GM21390 (cell line): Measurements from ENCODE around the gene BRS3.
"Not testable (repeated sequence)": the region's sequence is repeated elsewhere in the genome, so short reads cannot be mapped to it uniquely, and the experiment has no call there.

ENCODE experiments used
- ATAC-seq: cut with Tn5 transposase; IDR thresholded peaks from one replicate; pipeline ENCODE4 v1.9.1; 2021; ENCODE audit not compliant: unreplicated experiment

Gene BRS3

DNA sequence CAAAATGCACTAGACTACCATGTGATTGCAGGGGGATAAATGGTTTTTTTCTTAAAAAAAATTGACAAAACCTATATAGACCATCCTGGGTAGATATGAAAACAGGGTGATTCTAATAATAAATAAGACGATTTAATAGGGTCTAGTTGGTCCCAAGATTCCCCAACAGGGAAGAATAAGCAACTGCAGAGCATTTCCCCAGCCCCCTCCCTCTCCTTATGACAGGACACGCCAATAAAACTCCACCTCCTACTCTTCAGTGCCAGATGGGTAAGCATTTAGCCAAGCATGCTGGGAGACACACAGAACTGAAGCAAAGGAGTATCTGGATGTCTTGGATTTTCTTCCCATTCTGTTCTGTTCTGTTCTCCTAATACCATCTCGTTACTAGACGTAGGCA is at the start of gene BRS3:
TSS of gene BRS3 (plus strand) at position 301 of the 400 bp plus-strand sequence. CDS start 168 bp downstream, outside the sequence.
- no peak for ATAC-seq

DNA sequence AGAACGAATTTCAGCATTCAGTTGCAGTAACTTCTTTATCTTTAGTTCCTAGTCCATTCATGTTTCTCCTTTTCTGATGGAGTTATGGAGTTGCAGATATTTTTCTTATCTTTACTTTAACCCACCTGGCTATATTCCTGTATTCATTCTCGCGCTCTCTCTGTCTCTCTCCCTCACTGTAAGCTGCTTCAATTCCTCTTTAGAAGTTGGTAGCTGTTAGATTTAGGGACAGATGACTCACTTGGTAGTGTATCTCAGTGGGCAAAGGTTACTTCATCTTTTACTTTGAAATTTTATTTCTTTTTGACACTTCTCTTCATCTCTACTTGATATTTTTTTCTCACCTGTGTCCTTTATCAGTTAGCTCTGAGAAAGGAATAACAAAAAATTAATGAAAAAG is 49.6 kb upstream of the BRS3 start:
- ATAC-seq, result no peak

DNA sequence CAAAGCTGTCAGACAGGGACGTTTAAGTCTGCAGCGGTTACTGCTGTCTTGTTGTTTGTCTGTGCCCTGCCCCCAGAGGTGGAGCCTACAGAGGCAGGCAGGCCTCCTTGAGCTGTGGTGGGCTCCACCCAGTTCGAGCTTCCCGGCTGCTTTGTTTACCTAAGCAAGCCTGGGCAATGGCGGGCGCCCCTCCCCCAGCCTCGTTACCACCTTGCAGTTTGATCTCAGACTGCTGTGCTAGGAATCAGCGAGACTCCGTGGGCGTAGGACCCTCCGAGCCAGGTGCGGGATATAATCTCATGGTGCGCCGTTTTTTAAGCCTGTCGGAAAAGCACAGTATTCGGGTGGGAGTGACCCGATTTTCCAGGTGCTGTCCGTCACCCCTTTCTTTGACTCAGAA is 42.1 kb upstream of the BRS3 start:
- ATAC-seq, result not testable (repeated sequence)

DNA sequence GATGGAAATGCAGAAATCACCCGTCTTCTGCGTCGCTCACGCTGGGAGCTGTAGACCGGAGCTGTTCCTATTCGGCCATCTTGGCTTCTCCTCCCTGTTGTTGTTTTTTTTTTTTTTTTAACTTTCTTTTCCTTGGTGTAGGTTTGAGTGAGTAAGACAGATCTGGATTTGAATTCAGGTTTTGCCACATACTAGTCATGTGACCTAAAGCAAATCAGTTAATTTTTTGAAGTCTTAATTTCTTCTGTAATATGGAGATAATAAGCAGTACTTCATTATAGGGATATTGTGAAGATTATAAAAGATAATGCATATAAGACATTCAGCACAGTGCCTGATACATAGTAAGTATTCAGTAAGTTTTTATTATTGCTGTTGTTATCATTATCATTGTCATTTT is 41.5 kb upstream of the BRS3 start:
- no peak for ATAC-seq

GRCh38 chrX:136447308-136447707 is 40.4 kb upstream of the BRS3 start:
- no peak for ATAC-seq

DNA sequence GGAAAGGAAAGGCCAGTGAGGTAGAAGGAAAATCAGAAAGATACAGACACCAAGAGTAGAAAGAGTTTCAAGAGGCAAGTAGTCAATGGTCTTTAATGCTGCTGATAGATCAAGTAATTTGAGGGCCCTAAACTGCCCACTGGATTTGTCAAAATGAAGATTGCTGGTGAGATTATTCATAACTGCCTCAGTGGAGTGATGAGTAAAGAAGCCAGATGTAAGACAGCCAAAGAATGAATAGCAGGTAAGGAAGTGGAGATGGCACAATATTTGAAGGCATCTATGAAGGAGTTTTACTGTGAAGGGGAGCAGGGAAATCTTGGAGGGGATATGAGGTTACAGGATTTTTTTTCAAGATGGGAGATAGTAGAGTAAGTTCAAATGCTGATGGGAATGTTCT is 39.8 kb upstream of the BRS3 start:
- ATAC-seq, result no peak

DNA sequence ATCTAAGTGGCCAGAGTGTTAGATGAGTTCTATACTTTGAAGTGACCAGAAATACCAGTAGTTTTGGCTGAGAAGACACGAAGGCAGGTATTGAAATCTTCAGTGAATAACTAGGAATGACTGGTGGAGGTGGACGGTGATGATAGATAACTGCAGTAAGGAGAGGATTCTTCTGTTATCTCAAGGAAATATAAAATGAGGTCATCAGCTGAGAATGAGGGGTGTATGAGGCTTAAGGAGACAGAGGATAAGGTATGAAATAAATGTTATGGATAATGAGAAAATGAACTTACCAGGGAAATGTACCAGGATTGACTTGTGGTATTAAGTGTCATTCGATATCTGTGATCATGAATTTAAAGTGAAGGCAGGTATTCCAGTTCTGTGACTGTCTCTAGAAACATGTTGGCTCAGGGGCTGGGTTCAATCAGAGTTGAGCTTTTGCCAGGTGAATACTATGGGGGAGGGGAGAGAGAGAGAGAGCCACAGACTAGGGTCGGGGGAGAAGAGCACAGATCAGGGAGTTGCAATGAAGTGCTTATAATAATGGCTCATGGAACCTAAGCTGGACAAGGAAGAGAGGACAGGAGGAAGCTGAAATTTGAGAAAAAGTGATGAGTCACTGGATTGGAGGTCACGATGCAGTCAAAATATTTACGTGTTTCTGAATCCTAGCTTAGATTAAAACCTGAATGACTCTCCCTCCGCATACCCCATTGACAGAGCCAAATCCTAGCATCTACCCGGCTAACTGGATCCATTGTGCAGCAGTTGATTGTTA is 37.5 kb upstream of the BRS3 start:
- ATAC-seq, result no peak

DNA sequence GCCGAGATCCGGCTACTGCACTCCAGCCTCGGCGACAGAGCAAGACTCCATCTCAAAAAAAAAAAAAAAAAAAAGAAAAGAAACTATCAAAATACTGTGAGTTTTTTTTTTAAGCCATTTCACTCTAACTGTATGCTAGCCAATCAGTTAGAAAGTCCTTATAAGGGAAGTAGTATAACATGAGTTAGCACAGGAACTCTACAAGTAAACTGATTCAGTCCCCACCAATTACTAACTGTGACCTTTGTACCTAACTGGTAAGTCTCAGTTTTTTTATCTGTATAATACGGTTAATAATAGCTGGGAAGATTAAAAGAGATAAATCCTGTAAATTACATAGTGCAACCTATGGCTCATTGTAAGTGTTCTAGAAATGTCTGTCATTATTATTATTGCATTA is 35.1 kb upstream of the BRS3 start:
- ATAC-seq, result no peak

- ATAC-seq, result no peak
These were observed 34.6 kb upstream of the BRS3 start for GRCh38 chrX:136453114-136453513.

DNA sequence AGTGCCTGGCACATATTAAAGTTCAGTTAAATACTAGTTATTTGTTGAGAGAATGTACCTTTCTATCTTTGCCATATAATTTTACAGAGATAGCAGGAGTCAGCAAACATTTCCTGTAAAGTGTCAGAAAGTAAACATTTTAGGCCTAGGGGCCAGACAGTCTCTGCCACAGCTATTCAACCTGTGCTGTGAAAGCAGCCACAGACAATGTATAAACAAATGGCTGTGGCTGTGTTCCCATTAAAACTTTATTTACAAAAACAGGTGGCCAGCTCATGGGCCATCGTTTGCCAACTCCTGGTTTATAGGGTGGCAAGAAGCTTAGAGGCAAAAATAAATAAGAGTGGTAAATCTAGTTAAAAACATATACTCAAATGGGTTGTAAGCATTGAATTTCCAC is 34.0 kb upstream of the BRS3 start:
- ATAC-seq, result no peak

DNA sequence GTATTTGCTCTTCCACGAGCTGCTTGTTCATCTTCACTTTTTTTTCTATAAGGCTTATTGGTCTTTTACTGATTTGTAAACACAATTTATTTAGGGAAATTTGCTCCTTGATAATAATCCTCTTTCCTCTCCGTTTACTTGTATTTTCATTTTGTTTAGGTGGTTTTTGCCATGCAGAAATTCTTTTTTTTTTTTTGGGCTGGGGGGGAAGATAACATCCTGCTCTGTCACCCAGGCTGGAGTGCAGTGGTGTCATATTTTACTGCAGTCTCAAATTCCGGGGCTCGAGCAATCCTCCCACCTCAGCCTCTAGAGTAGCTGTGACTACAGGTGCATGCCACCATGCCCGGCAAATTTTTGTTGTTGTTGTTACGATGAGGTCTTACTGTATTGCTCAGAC is 31.6 kb upstream of the BRS3 start:
- ATAC-seq, result no peak

DNA sequence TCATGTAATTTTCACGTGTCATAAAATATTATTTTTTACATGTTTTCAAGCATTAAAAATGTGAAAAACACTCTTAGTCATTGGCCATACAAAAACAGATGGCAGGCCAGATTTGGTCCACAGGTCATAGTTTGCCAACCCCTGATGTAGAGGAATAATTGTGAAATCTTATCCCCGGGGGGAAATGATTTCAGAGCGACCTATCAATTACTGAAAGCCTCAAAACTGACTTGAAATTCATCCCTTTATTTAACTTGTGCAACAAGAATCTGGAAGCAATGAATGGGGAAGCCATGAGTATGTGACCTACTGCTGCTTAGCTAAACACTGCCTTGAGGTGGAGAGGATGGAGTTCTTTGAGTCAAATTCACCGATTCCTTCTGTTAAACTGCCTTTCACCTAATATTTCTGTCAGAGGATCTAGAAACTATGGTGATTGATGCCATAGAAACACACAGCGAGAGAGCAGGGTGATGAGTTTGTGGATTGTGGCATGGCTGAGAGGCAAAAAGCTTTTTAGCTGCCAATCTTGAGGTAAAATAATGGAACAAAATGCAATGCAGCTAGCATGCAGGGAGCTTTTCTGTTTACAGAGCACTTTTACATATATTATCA is 30.3 kb upstream of the BRS3 start:
- ATAC-seq, result no peak

GRCh38 chrX:136464589-136464988 is 23.2 kb upstream of the BRS3 start:
- no peak for ATAC-seq

- no peak for ATAC-seq
These were observed 20.4 kb upstream of the BRS3 start for GRCh38 chrX:136467303-136467702.

GRCh38 chrX:136468391-136469103 is 19.2 kb upstream of the BRS3 start:
- no peak for ATAC-seq

- ATAC-seq, result no peak
These were observed 14.1 kb upstream of the BRS3 start for GRCh38 chrX:136473663-136474062.

- no peak for ATAC-seq
These were observed 12.5 kb upstream of the BRS3 start for GRCh38 chrX:136475236-136475635.

GRCh38 chrX:136476501-136476900 is 11.2 kb upstream of the BRS3 start:
- ATAC-seq, result no peak

DNA sequence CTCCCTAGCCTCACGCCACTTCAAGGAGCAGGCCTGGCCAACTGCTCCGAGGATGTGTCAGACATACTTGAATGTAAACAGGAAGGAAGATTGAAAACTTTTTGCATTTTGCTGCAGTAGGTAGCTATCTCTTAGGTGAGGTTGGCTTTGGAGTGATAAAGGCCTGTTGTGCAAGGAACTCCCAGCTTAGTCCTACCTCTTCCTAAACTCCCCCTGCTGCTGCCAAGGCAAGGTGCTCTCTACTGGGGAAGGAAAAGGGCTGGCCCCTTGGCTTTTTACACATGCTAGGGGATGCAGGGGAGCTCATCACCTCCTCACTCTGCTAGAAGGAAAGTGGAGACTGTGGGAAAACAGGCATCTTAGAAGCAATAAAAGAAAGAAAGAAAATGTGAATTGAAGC is 10.7 kb upstream of the BRS3 start:
- ATAC-seq, result no peak

DNA sequence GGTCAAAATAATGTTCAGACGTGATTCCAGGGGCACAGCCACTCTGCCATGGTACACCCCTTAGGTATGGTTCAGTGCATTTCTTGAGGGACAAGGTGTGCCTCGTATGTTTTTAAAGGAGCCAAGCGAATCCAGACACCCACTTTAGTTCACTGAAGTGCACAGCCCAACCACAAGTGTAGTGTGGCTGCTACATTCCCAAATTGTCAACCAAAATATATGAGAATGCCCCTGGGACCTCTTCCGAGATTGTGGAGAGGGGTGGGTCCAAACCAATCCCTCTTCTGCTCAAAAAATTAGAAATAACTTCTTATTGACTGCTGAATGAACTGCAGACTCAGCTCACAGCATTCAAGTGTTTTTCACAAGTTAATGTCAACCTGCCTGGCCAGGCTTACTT is 7.4 kb upstream of the BRS3 start:
- ATAC-seq, result no peak

DNA sequence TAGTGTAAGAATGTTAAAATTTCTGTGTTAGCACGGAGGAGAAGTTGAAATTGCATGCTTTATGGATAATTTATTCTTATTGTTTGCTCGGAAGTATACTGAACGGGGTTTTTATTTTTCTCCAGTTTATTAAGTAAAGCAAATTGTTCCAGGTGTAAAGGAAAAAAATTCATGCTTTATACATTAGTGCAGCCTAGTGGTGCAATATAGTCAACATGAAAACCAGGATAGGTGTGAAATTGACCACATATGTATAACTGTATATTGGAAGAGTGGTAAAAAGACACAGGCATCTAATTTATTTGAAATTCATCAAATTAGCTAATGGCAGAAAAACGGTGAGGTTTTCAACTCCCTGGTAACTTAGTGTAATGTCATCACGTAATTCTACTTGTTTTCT is 959 bp downstream of the BRS3 start:
- ATAC-seq, result no peak

DNA sequence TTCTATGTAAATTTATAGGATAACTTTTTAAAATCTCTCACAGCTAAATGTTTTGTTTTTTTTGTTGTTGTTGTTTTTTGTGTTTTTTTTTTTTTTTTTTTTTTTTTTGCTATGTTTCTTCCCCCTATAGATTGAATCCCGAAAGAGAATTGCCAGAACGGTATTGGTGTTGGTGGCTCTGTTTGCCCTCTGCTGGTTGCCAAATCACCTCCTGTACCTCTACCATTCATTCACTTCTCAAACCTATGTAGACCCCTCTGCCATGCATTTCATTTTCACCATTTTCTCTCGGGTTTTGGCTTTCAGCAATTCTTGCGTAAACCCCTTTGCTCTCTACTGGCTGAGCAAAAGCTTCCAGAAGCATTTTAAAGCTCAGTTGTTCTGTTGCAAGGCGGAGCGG is 4.1 kb downstream of the BRS3 start:
- no peak for ATAC-seq
